ENCODE data around the gene DNAH3.
A peak's percentile ranks its signal among the peaks of the same experiment; 100 is the strongest.
"Not testable (repeated sequence)": the region's sequence is repeated elsewhere in the genome, so short reads cannot be mapped to it uniquely, and the experiment has no call there.

DNAH3 gene

GRCh38 chr16:21167929-21168602 lies 17.4 kb upstream of the DNAH3 start:
- no peak for DNase-seq

GRCh38 chr16:21167360-21167759 lies 16.7 kb upstream of the DNAH3 start:
- DNase-seq = no peak

GRCh38 chr16:21166561-21166961 lies 15.9 kb upstream of the DNAH3 start:
- DNase-seq = no peak

- no peak for DNase-seq
Observed at GRCh38 chr16:21164521-21165168, 14.0 kb upstream of the DNAH3 start.

- DNase-seq = no peak
Observed at GRCh38 chr16:21163576-21163975, 12.9 kb upstream of the DNAH3 start.

- no peak for DNase-seq
Observed at GRCh38 chr16:21162661-21163151, 12.1 kb upstream of the DNAH3 start.

- DNase-seq = no peak
Observed at GRCh38 chr16:21161211-21161610, 10.6 kb upstream of the DNAH3 start.

GRCh38 chr16:21160276-21160675 lies 9.6 kb upstream of the DNAH3 start:
- DNase-seq = no peak

- no peak for DNase-seq
Observed at GRCh38 chr16:21159281-21159951, 8.8 kb upstream of the DNAH3 start.

- DNase-seq = peak; percentile 60
Observed at GRCh38 chr16:21158208-21159110, 7.8 kb upstream of the DNAH3 start, which contains the start of gene LDAF1. TSS of gene LDAF1 (plus strand) at chr16:21158674. CDS start at chr16:21161183, 2,509 bp downstream.

GRCh38 chr16:21157632-21158031 lies 7.0 kb upstream of the DNAH3 start:
- DNase-seq = no peak

- DNase-seq = peak; percentile 20
Observed at GRCh38 chr16:21156767-21157467, 6.3 kb upstream of the DNAH3 start.

GRCh38 chr16:21156011-21156410 lies 5.4 kb upstream of the DNAH3 start:
- not testable (repeated sequence) for DNase-seq

- not testable (repeated sequence) for DNase-seq
Observed at GRCh38 chr16:21153124-21153729, 2.6 kb upstream of the DNAH3 start.

- not testable (repeated sequence) for DNase-seq
Observed at GRCh38 chr16:21152160-21153030, 1.7 kb upstream of the DNAH3 start.

- no peak for DNase-seq
Observed at GRCh38 chr16:21145738-21146137, 4.9 kb downstream of the DNAH3 start.

GRCh38 chr16:21134053-21134452 lies 16.6 kb downstream of the DNAH3 start:
- no peak for DNase-seq

- no peak for DNase-seq
Observed at GRCh38 chr16:21130811-21131210, 19.8 kb downstream of the DNAH3 start.

- DNase-seq = no peak
Observed at GRCh38 chr16:21128991-21129390, 21.7 kb downstream of the DNAH3 start.

GRCh38 chr16:21126518-21126917 lies 24.1 kb downstream of the DNAH3 start:
- DNase-seq = no peak

- DNase-seq = no peak
Observed at GRCh38 chr16:21125191-21125590, 25.5 kb downstream of the DNAH3 start.

Data from CD4-positive, alpha-beta T cell treated with Interleukin-4 for 4 hours (primary cell).